Endothelial cell of umbilical vein (primary cell): ENCODE results near the gene C6orf163.

Experiments
- CTCF ChIP-seq, 2 donors: IDR thresholded peaks; 1 replicate in 1 of 2; 2 replicates in 1 of 2; pipeline ENCODE4 v1.5.1; 2011; ENCODE audit warnings: low read length in 2 of 2, mild to moderate bottlenecking in 2 of 2, moderate library complexity in 2 of 2, control low read depth in 1 of 2, inconsistent platforms in 1 of 2, low read depth in 1 of 2; ENCODE audit not compliant: insufficient read depth in 1 of 2; ENCODE audit errors: extremely low read depth in 1 of 2
- EZH2 ChIP-seq: IDR thresholded peaks from 2 replicates; pipeline ENCODE4 v1.6.1; 2012; ENCODE audit warnings: borderline replicate concordance, low read depth, mild to moderate bottlenecking, moderate library complexity, low read length, inconsistent platforms; ENCODE audit not compliant: severe bottlenecking
- GATA2 ChIP-seq: IDR thresholded peaks from 2 replicates; pipeline ENCODE4 v1.7.0; 2011; ENCODE audit warnings: low read depth, mild to moderate bottlenecking, moderate library complexity, mixed read lengths, low read length; ENCODE audit not compliant: insufficient read length, insufficient read depth
- JUN ChIP-seq: IDR thresholded peaks from 2 replicates; pipeline ENCODE4 v1.6.1; 2011; ENCODE audit warnings: borderline replicate concordance, low read depth; ENCODE audit not compliant: insufficient read length, insufficient read depth
- MAX ChIP-seq: IDR thresholded peaks from 2 replicates; pipeline ENCODE4 v1.6.1; 2011; ENCODE audit not compliant: insufficient read depth, insufficient read length
- MYC ChIP-seq: IDR thresholded peaks from one replicate; pipeline ENCODE4 v1.6.1; 2011; ENCODE audit warnings: mild to moderate bottlenecking, low read depth, low read length
- POLR2A ChIP-seq: IDR thresholded peaks from 2 replicates; pipeline ENCODE4 v1.6.1; 2012; ENCODE audit warnings: low read depth, mild to moderate bottlenecking, control low read depth, low read length
- POLR2AphosphoS5 ChIP-seq: IDR thresholded peaks from 2 replicates; pipeline ENCODE4 v1.6.1; 2012; ENCODE audit warnings: low read depth, mild to moderate bottlenecking, control low read depth, low read length, moderate library complexity; ENCODE audit not compliant: insufficient read depth

GRCh38 chr6:87322304-87323212, 22.1 kb upstream of the C6orf163 start, which contains the start of gene SMIM8:
- TF ChIP-seq CTCF (IDR thresholded peaks at IDR 0.05; ENCODE audit: extremely low read depth in 1 of 2, insufficient read depth in 1 of 2, low read depth in 1 of 2, low read length in 2 of 2) (peak; percentile 95 to 99), EZH2 (no peak), MYC (no peak), POLR2A (peak; percentile 77), POLR2AphosphoS5 (peak; percentile 80), GATA2 (no peak), MAX (no peak), JUN (no peak)
